ENCODE data around the gene VCPKMT.
A peak's percentile ranks its signal among the peaks of the same experiment; 100 is the strongest.

The VCPKMT gene

DNA sequence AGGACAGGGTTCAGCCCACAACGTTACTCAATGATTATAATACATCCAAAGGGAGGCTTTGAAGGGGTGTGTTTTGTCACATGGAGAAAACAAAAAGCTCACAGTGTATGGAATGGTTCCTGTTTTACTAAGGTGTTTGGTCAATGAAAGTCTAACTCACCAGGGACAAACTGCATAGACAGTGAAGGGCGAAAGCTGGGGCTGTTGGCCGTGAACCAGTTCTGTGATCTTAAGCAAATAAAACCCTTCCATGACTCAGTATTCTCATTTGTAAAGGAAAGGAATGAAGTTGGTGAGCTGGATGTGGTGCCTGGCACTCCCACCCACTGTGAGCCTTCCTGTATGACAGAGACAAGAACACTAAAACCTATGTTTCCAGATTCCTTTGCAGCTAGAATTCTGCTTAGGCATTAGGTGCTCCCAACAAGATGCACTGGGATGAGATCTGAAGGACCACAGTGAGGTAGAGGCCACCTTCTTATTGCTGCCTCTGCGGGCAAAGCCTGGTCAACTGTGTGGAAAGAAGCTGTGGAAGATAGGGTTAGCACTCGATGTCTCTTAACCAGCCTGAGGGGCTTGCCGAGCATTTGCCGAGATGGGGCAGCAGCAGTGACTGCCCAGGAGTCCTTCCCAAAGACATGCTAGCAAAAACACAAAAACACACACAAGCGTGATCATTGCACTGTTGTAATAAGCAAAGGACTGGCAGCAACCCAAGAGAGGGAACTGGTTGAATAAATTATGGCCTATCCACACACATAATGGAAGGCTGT lies 48.5 kb downstream of the VCPKMT start:
- no peak for DNase-seq

DNA sequence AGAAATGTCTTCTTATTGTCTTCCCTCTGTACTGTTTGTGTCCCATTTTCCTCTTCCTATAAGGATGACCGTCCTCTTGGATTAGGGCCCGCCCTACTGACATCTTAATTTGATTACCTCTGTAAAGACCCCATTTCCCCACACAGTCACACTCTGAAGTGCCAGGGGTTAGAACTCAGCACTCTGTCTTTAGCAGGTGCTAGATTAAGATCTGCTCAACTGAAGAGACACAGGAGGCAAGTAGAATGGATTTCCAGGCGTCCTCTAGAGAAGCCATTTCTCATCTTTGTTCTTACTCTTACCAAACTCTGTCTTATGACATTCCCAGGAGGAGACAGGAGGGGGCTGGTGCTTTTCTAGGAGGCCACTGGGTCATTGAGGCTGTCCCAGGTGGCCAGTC lies 50.8 kb downstream of the VCPKMT start:
- DNase-seq = no peak

DNA sequence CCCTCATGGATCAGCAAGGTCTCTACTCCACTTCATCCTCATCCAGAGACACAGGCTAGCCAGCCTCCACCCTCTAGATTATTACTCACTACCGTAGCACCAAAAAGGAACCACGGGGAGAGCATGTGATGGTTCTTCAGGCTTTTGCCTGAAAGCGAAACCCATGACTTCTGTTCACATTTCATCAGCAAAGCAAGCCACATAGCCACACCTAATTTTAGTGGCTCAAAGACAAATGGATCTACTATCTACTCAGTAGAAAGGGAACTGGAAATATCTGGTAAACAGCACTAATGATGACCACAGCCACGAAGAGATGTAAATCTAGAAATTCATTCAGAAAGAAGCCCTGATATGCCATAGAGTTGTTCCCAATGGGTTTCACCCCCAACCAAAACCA lies 51.4 kb downstream of the VCPKMT start:
- peak in 8 of 56 donors; percentile 8 to 37 (median 10) for DNase-seq

DNA sequence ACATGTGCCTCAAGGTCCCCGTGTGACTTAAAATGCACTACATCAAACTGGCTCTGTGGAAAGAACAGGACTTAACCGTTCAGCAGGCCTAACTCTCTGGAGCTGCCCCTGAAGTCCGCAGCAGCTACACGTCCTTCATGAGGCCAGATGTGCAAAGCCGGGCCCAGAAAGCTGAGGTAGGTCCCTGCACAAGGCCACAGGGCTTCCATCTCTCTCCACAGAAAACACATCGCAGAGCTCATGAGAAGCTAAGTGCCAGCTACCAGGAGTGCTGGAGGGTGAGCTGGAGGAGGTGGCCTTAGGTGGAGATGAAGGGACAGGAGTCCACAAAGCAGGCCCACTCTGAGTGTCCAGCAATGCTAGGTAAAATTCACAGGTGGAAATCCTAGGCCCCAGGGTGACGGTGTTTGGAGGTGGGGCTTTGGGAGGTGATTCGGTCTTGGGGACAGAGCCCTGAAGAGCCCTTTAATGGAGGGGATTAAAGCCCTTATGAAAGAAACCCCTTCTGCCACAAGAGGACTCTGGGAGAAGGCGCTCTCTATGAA lies 52.4 kb downstream of the VCPKMT start:
- no peak for DNase-seq

DNA sequence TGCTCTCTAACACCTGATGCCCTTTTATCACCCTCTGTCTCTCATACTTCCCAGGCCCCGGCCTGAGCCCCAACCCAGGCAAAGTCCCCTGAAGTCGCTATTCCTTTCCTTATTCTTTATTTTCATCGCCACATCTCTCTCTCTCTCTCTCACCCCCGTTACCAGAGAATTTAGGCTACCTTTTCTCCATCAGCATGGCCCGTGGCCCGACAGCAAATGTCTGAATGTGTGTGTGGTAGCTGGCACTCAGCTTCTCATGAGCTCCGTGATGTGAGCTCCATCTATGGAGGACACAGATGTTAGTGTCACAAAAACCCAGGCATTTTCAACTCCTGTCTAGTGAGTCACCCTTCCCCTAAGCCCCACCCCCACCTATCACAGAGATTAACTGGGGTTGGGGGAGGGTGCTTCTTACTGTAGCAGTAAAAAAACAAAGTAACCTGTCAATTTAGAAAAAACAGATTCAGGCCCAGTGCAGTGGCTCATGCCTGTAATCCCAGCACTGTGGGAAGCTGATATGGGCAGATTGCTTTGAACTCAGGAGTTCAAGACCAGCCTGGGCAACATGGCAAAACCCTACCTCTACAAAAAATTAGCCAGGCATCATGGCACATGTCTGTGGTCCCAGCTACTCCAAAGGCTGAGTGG lies 53.8 kb downstream of the VCPKMT start:
- no peak for DNase-seq

DNA sequence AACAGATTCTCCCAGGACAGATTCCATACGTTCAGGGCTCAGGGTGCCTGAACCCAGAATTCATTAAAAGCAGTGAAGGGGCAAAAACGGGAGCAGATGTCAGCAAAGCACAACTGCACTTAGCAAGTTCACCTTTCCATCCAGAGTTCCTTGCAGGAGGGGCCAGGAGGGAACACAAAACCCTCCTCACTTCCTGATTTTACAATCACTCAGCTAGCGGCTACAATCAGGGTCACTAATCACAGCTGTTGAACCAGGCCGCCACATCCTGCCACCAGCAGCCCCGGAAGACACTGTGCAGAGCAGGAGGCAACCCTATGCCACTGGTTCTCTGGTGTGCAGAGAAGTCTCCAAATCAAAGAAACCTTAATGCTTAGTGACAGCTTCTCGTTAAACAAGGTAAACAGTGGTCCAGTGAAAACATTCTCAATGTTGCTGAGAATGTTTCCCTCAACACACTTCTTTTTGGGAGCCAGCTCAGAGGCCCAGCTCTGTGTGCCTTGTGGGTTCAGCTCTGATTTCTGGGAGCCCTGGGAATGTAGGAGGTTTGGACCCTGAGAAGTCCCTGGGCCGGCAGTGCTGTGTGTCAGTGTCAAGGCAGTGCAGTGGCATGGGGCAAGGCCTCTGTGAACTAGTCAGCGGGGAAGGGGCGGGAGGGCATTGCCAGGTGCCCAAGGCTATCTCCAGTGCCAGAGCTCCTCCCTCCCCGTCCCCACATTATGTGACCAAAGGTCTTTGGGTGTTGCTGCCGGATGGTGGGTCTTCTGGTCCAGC lies 54.5 kb downstream of the VCPKMT start:
- no peak for DNase-seq

DNA sequence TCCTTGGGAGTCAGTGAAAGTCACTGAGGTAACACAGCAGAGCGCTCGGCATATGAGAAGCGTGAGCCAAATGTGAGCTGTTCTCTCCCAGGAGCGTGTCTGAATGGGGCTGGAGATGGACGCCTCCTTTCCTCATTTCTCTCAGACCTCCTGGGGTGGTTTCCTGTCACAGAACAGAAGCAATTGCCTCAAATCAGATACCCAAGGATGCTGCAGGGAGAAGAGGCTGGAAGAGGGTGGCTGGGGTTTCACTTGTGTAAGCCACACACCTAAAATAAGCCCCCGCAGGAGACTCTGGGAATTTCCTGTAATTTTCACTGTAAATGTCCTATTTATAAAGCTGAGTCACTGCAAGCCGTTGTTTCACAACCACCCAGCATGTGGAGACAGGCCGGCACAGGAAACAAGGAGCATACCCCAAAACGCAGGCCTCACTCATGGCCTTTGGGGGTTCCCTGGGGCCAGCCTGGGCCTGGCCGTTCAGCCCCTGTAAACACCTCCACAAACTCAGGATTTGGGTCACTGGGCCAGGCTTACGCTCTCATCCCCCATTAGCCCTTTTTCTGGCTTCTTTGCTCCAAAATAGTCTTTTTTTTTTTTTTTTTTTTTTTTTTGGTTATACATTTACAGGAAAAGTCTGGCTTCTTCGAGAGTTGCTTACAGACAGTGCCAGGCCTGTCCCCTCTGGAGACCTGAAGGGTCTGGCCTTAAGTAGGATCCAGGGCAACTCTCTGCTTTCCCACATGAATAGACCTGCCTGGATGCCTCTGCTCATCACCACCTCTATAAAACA lies 55.3 kb downstream of the VCPKMT start:
- DNase-seq = peak in 11 of 56 donors; percentile 5 to 46 (median 18)

DNA sequence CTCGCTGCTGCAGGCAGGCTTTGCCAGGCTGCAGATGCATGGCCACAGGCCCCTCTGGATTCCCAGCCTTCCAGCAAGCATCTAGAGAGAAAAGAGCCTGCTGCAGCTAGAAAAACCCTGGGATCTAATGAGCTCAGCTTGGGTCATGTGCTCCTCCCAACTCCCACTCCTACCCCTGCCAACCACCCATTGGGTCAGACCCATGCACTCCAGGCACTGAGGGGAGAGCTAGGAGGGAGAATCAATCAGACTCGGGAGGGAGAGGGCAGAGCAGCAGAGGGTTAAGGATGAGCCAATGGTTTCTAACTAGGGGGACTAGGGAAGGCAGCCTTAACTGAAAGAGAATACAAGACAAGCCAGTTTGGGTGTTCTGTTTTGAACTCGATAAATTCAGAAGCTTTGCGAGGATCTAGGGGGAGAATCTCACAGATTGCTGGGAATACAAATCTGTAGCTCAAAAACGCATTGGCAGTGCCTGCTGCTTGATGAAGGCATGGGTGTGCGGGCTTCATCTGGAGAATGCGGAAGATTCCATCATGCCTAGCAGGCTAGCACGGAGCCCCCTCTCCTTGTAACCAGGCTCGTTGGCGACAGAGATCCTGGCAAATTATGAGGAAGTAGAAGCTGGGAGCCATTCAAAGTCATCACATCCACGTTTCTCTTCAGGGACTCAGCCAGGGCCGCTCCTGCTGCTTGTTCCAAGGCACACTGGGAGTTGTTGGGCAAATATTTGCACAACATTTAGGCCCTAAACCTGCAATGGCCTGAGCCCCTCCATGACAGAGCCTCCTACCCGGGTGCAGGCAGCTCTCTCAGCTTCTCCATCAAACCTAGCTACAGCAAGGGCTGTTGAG lies 56.4 kb downstream of the VCPKMT start:
- no peak for DNase-seq
